SK-N-SH treated with all-trans-retinoic acid at 6 μM for 48 hours (cell line): Measurements from ENCODE around the gene GOLGA3.
"Not testable (repeated sequence)": the region's sequence is repeated elsewhere in the genome, so short reads cannot be mapped to it uniquely, and the experiment has no call there.

Experiments used
- ARNTL ChIP-seq: fragments of 450-650 bp; formaldehyde crosslinking; IDR thresholded peaks from 2 replicates; pipeline ENCODE4 v1.5.0; 2020; ENCODE audit warnings: low read depth, mild to moderate bottlenecking, moderate library complexity, borderline replicate concordance
- ESRRG ChIP-seq: fragments of 250-450 bp; sonication (Bioruptor Pico); IDR thresholded peaks from 2 replicates; pipeline ENCODE4 v1.6.1; 2021; ENCODE audit warnings: mild to moderate bottlenecking
- RARB ChIP-seq: fragments of 250-450 bp; sonication (Bioruptor Pico); IDR thresholded peaks from 2 replicates; pipeline ENCODE4 v1.8.0; 2021; ENCODE audit warnings: mild to moderate bottlenecking, moderate library complexity
- TCF4 ChIP-seq: fragments of 250-450 bp; sonication (Bioruptor Pico); IDR thresholded peaks from 2 replicates; pipeline ENCODE4 v1.8.0; 2021; ENCODE audit warnings: mild to moderate bottlenecking, moderate library complexity, borderline replicate concordance
- TF ChIP-seq, protein P1 (sequence below): fragments of 250-450 bp; sonication (Bioruptor Pico); IDR thresholded peaks from 2 replicates; pipeline ENCODE4 v1.5.1; 2021; ENCODE audit warnings: mild to moderate bottlenecking, moderate library complexity
- TF ChIP-seq, protein P2 (sequence below): fragments of 250-450 bp; sonication (Bioruptor Pico); IDR thresholded peaks from 2 replicates; pipeline ENCODE4 v1.8.0; 2020; ENCODE audit warnings: mild to moderate bottlenecking, moderate library complexity, borderline replicate concordance

DNA sequence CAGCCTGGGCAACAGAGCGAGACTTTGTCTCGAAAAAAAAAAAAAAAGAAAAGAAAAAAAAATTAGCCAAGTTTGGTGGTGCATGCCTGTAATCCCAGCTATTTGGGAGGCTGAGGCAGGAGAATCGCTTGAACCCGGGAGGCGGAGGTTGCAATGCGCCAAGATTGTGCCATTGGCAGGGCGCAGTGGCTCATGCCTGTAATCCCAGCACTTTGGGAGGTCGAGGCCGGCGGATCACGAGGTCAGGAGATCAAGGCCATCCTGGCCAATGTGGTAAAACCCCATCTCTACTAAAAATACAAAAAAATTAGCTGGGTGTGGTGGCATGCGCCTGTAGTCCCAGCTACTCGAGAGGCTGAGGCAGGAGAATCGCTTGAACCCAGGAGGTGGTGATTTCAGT is 26.5 kb upstream of the GOLGA3 start:
- not testable (repeated sequence) for TF ChIP-seq RARB, ESRRG, TCF4, ARNTL
- TF ChIP-seq, protein P1, sequence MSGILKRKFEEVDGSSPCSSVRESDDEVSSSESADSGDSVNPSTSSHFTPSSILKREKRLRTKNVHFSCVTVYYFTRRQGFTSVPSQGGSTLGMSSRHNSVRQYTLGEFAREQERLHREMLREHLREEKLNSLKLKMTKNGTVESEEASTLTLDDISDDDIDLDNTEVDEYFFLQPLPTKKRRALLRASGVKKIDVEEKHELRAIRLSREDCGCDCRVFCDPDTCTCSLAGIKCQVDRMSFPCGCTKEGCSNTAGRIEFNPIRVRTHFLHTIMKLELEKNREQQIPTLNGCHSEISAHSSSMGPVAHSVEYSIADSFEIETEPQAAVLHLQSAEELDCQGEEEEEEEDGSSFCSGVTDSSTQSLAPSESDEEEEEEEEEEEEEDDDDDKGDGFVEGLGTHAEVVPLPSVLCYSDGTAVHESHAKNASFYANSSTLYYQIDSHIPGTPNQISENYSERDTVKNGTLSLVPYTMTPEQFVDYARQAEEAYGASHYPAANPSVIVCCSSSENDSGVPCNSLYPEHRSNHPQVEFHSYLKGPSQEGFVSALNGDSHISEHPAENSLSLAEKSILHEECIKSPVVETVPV (CRISPR knock-in tag) = not testable (repeated sequence)
- TF ChIP-seq, protein P2, sequence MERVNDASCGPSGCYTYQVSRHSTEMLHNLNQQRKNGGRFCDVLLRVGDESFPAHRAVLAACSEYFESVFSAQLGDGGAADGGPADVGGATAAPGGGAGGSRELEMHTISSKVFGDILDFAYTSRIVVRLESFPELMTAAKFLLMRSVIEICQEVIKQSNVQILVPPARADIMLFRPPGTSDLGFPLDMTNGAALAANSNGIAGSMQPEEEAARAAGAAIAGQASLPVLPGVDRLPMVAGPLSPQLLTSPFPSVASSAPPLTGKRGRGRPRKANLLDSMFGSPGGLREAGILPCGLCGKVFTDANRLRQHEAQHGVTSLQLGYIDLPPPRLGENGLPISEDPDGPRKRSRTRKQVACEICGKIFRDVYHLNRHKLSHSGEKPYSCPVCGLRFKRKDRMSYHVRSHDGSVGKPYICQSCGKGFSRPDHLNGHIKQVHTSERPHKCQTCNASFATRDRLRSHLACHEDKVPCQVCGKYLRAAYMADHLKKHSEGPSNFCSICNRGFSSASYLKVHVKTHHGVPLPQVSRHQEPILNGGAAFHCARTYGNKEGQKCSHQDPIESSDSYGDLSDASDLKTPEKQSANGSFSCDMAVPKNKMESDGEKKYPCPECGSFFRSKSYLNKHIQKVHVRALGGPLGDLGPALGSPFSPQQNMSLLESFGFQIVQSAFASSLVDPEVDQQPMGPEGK (CRISPR knock-in tag) = not testable (repeated sequence)
